A549 treated with AZD2906 at 1 μM for 4 hours (cell line): ENCODE data around the gene POU5F1. TPM values are rescaled to one million over a fixed set of nuclear protein-coding genes. Genes with fewer than 3 reads are reported as not detected.

Experiments used
- total RNA-seq: library from RNA; stranded (reverse); fragments of 200-300 nt; extraction: Qiagen RNA extraction; gene quantifications from 5 replicates; pipeline ENCODE4 v1.2.3, GENCODE V29; 2022

The POU5F1 gene
- 10.9 to 14.9 TPM (median 11.3 TPM) in 5 replicates for total RNA-seq

GRCh38 chr6:31170600-31170881, at the start of gene POU5F1:
TSS of gene POU5F1 (minus strand) at chr6:31170682. CDS start at chr6:31170620, 62 bp downstream.

GRCh38 chr6:31158140-31158862, 12.2 kb downstream of the POU5F1 start, which contains the start of gene TCF19:
TSS of gene TCF19 (plus strand) at chr6:31158589. CDS start at chr6:31159470, 881 bp downstream.

GRCh38 chr6:31157513-31158139, 12.9 kb downstream of the POU5F1 start, which contains the start of gene CCHCR1:
TSS of gene CCHCR1 (minus strand) at chr6:31157802. CDS start at chr6:31157600, 202 bp downstream.

GRCh38 chr6:31138982-31139381, 31.5 kb downstream of the POU5F1 start, which contains the start of gene PSORS1C2:
TSS of gene PSORS1C2 (minus strand) at chr6:31139066. CDS start at chr6:31139026, 40 bp downstream.

GRCh38 chr6:31120151-31120915, 50.1 kb downstream of the POU5F1 start, which contains the start of gene CDSN:
TSS of gene CDSN (minus strand) at chr6:31120446. CDS start at chr6:31120419, 27 bp downstream.

GRCh38 chr6:31114541-31114878, 56.0 kb downstream of the POU5F1 start, which contains the start of gene PSORS1C1:
TSS of gene PSORS1C1 (plus strand) at chr6:31114800. CDS start at chr6:31129633, 14,833 bp downstream.

Other genes with a start within 250 kb of the POU5F1 start
- 0.19 to 0.38 TPM (median 0.24 TPM) in 3 of 5 replicates, not detected in the others for gene SFTA2, start 238.5 kb downstream of the POU5F1 start, total RNA-seq
- 0.09 to 0.17 TPM (median 0.10 TPM) in 5 replicates for gene MUCL3, start 229.7 kb downstream of the POU5F1 start, total RNA-seq
- 0.03 to 0.04 TPM in 2 of 5 replicates, not detected in the others for gene MUC21, start 187.0 kb downstream of the POU5F1 start, total RNA-seq
- gene MUC22, start 160.2 kb downstream of the POU5F1 start, total RNA-seq = 0.01 to 0.03 TPM (median 0.02 TPM) in 5 replicates
- not detected in 5 replicates for gene C6orf15, start 58.1 kb downstream of the POU5F1 start, total RNA-seq
- gene PSORS1C1, start 55.9 kb downstream of the POU5F1 start, total RNA-seq = 4.1 to 5.9 TPM (median 4.6 TPM) in 5 replicates
- 0.03 to 0.06 TPM (median 0.05 TPM) in 4 of 5 replicates, not detected in the other for gene CDSN, start 50.2 kb downstream of the POU5F1 start, total RNA-seq
- 0.08 TPM in 1 of 5 replicates, not detected in the others for gene PSORS1C2, start 31.6 kb downstream of the POU5F1 start, total RNA-seq
- 6.0 to 8.3 TPM (median 7.1 TPM) in 5 replicates for gene CCHCR1, start 12.9 kb downstream of the POU5F1 start, total RNA-seq
- 13.3 to 15.2 TPM (median 14.2 TPM) in 5 replicates for gene TCF19, start 12.1 kb downstream of the POU5F1 start, total RNA-seq
- gene HLA-C, start 101.4 kb upstream of the POU5F1 start, total RNA-seq = 47.6 to 56.8 TPM (median 53.0 TPM) in 5 replicates
- 18.9 to 30.6 TPM (median 26.0 TPM) in 5 replicates for gene HLA-B, start 186.5 kb upstream of the POU5F1 start, total RNA-seq
- gene MICA, start 232.9 kb upstream of the POU5F1 start, total RNA-seq = 28.1 to 29.7 TPM (median 28.9 TPM) in 5 replicates